HG03280 (cell line): ENCODE data around the gene ZC3H7B.

ENCODE experiments used
- ATAC-seq: cut with Tn5 transposase; IDR thresholded peaks from one replicate; pipeline ENCODE4 v1.9.1; 2021; ENCODE audit warnings: mild to moderate bottlenecking, moderate library complexity; ENCODE audit not compliant: unreplicated experiment

ZC3H7B gene

DNA sequence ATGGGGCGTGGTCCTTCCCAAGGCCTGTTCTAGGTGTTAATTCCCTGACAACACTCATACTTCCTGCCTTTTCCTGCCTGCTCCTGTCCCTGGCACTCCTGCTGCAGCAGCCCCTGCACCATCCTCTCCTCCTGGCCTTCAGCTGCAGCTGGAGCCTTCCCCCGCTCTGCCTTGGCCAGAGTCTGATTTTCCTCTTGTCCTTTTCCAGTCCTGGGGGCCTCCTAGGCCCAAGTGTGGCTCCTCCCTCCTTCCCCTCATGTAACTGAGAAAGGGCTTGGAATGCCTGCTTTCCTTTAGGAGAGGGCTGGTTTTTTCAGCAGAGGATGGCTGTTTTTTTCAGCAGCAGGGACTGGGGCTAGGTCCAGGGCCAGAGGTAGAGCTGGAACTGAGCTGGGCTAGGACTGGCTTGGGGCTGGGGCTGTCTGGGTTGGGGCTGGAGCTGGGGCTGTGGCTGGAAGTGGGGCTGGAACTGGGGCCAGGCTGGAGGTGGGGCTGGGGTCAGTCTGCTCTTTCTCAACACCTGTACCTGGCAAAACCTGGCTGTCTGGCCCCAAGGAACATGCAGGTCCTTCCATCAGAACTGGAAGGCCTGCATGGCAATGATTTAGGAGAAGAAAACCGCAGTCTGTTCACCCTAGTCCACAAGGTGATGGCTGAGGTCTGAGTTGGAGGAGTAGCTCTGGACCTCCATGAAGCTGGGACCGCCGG is 23.6 kb downstream of the ZC3H7B start:
- ATAC-seq, result no peak

- ATAC-seq, result no peak
These were observed 25.8 kb downstream of the ZC3H7B start for GRCh38 chr22:41327124-41327523.

DNA sequence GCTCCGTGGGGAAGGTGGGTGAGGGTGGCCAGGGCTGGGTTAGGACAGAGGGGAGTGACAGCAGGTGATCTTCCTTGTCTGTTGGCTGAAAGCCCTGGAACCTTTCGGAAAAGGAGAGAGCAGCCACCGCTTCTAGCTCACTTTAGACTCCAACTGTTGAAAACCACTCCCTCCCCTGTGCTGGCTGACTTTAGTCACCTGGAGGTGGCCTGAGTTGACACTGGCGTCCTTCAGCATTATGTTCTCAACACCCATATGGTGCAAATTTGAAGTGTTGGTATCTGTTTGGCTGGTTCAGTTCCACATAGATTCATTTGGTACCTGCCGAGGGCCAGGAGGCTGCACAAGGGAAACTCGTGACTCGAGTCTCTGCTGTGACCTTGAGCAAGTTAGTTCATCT is 28.8 kb downstream of the ZC3H7B start:
- ATAC-seq, result no peak

- no peak for ATAC-seq
These were observed 31.1 kb downstream of the ZC3H7B start for GRCh38 chr22:41332217-41332939.

- no peak for ATAC-seq
These were observed 32.5 kb downstream of the ZC3H7B start for GRCh38 chr22:41333806-41334205.

DNA sequence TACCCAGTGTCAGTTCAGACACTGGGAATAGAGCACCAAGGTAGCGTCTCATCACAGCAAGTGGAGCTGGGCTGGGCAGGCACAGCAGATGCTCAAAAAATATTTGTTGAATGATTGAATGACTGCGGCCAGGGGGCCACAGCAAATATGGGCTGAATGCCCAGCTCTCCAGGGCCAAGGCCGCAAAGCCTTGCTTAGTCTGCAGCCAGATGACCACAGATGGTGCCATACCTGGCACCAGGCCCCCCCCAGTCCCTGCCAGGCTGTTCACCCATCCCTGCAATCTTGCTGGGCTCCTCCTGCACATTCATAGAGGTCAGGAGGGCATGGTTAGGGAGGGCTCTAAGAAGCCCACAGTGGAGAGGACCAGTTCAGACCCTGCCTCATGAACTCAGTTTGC is 32.9 kb downstream of the ZC3H7B start:
- ATAC-seq, result no peak

- ATAC-seq, result no peak
These were observed 33.8 kb downstream of the ZC3H7B start for GRCh38 chr22:41334951-41335635.

- no peak for ATAC-seq
These were observed 37.4 kb downstream of the ZC3H7B start for GRCh38 chr22:41338614-41339212.

DNA sequence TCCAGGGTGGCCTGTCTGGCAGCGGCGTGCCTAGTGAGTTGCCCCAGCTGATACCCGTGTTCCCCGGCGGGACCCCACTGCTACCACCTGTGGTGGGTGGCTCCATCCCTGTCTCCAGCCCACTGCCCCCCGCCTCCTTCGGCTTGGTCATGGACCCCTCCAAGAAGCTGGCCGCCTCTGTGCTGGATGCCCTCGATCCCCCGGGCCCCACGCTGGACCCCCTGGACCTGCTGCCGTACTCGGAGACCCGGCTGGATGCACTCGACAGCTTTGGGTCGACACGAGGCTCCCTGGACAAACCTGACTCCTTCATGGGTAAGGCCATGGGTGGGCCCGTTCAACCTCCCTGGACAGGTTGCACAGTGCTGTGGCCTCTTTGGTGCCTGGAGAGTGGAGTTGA is 38.5 kb downstream of the ZC3H7B start:
- no peak for ATAC-seq

DNA sequence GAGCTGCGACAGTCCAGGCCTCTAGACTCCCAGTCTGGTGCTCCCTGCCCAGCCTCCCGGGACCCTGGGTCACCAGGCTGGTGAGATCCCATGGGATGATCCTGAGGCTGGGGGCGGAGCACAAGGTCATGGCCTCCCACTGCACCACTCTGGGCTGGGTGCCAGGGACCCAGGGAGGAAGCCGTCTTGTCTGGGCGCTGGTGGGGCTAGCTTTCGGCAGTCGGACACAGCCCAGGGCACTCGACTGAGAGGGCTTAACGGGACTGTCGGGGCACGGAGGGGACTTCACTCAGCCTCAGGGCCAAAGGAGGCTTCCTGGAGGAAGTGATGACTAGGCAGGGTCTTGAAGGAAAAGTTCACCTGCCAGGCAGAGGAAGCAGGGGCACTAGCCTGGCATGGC is 39.0 kb downstream of the ZC3H7B start:
- ATAC-seq, result no peak

- ATAC-seq, result no peak
These were observed 39.7 kb downstream of the ZC3H7B start for GRCh38 chr22:41341012-41341411.

DNA sequence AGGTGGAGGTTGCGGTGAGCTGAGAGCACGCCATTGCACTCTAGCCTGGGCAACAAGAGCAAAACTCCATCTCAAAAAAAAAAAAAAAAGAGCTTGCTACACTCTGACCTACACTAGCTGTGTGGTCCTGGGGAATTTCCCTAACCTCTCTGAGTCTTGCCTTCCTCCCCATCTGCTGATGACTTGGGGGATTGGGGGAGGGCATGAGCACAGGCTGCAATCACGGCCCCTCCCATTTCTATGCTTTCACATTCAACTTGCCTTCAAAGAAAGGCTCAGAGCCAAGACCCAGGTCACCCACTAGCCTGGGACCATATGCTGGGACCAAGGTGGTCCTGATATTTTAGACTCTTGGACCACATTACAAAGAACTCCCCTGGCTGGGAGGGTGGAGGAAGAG is 40.7 kb downstream of the ZC3H7B start:
- ATAC-seq, result no peak

DNA sequence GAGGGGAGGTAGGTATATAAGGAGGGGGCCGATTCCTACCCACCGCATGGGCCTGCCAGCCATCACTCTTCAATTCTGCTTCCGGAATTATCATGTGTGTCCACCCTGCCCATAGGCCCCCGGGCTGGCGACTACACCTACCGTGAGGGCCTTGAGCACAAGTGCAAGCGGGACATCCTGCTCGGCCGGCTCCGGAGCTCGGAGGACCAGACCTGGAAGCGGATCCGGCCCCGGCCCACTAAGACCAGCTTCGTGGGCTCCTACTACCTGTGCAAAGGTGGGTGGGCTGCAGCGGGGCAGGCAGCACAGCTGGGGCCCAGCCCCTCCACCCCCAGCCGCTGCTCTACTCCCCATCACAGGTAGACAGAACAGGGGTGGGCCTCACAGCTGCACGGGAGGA is 42.0 kb downstream of the ZC3H7B start:
- ATAC-seq, result no peak

GRCh38 chr22:41343717-41344116 is 42.4 kb downstream of the ZC3H7B start:
- ATAC-seq, result no peak

DNA sequence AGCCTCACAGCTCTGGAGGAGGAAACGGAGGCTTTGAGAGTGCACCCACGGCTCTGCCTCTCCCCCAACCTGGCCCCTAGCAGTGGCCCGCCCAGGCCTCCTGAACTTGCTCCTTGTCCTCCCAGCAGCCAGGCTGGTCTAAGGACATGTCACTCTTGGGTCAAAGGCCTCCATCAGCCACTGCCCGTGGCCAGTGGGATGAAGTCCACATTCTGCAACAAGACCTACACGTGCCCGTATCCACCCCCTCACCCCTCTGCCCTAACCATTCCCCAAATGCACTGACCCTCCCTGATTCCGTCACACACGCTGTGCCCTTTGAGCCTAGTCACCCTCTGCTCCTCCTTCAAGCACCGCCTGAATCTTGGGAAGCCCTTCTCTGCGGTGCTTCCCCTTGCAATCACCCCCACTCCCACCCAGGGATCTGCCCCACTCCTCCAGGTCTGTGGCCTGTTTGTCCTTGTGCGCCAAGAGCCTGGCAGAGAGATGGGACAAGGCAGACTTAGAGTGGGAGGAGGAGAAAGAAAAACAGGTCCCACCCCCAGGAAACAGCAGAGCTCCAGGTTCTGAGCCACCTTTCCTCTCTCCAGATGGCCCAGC is 43.0 kb downstream of the ZC3H7B start:
- no peak for ATAC-seq

GRCh38 chr22:41345807-41346335 is 44.5 kb downstream of the ZC3H7B start:
- ATAC-seq, result no peak

DNA sequence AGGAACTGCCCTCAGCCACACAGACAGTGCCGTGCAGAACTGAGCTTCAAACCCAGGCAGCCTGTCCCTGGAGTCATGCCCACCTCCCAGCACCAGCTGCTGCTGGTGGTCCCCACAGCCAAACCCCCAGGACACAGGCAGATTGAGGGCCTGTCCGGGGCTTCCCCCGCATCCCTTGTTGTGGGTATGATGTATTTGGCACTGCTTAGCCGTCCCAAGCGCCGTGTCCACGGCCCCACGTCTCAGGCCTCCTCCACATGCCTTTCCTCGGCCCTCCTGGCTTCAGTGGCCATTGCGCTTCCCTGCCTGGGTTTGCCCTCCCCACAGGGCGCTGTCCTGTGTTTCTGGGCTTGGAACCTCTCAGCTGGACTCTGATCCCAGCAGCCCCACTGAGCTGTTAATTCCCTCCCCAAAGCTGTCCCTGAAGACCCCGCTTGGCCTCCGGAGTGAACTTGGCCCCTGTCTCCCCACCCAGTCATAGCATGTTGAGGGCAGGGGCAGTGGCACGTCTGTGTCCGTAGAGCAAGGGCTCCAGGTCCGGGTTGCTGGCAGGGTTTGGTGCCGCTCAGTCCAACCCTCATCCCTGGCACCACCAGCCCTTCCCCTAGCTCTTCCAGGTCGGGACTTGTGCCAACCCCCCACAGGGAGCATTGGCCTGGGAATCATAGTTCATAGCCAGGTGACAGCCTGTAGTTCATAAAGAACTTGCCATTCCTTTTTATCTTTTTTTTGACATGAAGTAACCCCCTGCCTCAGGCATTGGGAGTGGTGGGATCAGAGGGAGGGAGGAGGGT is 45.9 kb downstream of the ZC3H7B start:
- ATAC-seq, result no peak

DNA sequence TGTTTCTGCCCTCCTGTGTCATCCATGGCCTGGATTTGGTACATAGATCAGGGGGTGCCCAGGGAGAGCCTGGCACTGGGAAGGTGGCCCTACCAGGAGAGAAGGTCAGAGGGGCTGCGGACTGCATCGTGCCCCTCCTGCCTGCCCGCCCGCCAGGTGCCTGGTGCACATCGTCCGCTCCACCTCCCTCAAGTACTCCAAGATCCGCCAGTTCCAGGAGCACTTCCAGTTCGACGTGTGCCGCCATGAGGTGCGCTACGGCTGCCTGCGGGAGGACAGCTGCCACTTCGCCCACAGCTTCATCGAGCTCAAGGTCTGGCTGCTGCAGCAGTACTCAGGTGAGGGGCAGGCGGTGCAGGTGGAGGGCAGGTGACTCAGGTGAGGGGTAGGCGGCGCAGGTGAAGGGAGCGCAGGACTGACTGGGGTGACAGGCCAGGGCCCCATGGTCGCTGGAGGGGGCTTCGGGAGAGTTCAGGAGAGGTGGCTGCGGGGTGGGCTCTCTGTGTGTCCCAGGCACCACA is 47.7 kb downstream of the ZC3H7B start:
- no peak for ATAC-seq

DNA sequence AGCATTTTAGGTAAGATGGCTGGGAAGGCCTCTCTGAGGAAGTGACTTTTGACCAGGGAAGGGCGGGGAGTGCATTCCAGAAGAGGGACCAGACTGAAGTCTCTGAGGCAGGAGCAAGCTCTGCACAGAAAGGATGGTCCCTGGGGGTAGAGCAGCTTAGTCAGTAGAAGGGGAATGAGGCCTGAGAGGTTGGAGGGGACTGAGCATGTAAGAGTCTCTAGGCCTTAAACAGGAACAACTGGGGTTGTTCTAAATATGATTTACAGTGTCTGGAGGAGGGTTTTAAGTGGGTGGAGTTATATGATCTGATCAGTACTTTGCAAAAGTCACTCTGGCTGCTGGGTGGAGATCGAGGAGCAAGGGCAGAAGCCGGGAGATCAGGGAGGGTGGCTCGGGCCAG is 48.8 kb downstream of the ZC3H7B start:
- no peak for ATAC-seq

- ATAC-seq, result no peak
These were observed 49.7 kb downstream of the ZC3H7B start for GRCh38 chr22:41351011-41351410.
